HG02763 (cell line): ENCODE measurements around the gene TMEM51.

Experiments used
- ATAC-seq: cut with Tn5 transposase; IDR thresholded peaks from one replicate; pipeline ENCODE4 v1.9.1; 2021; ENCODE audit warnings: mild to moderate bottlenecking, moderate library complexity; ENCODE audit not compliant: unreplicated experiment

The TMEM51 gene

GRCh38 chr1:15238789-15239188, 85.2 kb downstream of the TMEM51 start:
- no peak for ATAC-seq

- ATAC-seq: no peak
Observed at GRCh38 chr1:15242766-15243165, 89.2 kb downstream of the TMEM51 start.

GRCh38 chr1:15243275-15244043, 89.9 kb downstream of the TMEM51 start:
- ATAC-seq: no peak

GRCh38 chr1:15244813-15245212, 91.3 kb downstream of the TMEM51 start:
- ATAC-seq: no peak

- ATAC-seq: no peak
Observed at GRCh38 chr1:15245593-15246360, 92.2 kb downstream of the TMEM51 start.

- ATAC-seq: no peak
Observed at GRCh38 chr1:15246960-15247614, 93.5 kb downstream of the TMEM51 start, which contains the start of gene FHAD1. Gene FHAD1 (plus strand): TSS chr1:15247223. CDS start chr1:15251785, 4,562 bp downstream.

- no peak for ATAC-seq
Observed at GRCh38 chr1:15248216-15248615, 94.7 kb downstream of the TMEM51 start.

- no peak for ATAC-seq
Observed at GRCh38 chr1:15249081-15249480, 95.5 kb downstream of the TMEM51 start.

GRCh38 chr1:15251857-15252835, 98.6 kb downstream of the TMEM51 start:
- ATAC-seq: no peak

GRCh38 chr1:15254559-15254958, 101.0 kb downstream of the TMEM51 start:
- ATAC-seq: no peak

- no peak for ATAC-seq
Observed at GRCh38 chr1:15255582-15256149, 102.1 kb downstream of the TMEM51 start.

GRCh38 chr1:15256584-15256983, 103.0 kb downstream of the TMEM51 start:
- no peak for ATAC-seq

GRCh38 chr1:15257309-15257708, 103.8 kb downstream of the TMEM51 start:
- ATAC-seq: no peak

- no peak for ATAC-seq
Observed at GRCh38 chr1:15258833-15259621, 105.5 kb downstream of the TMEM51 start.

GRCh38 chr1:15259622-15260007, 106.1 kb downstream of the TMEM51 start:
- no peak for ATAC-seq

GRCh38 chr1:15260418-15261154, 107.0 kb downstream of the TMEM51 start:
- no peak for ATAC-seq

- ATAC-seq: no peak
Observed at GRCh38 chr1:15261155-15262002, 107.8 kb downstream of the TMEM51 start.

- ATAC-seq: no peak
Observed at GRCh38 chr1:15262003-15262377, 108.4 kb downstream of the TMEM51 start.
